Aortic smooth muscle cell (primary cell): ENCODE data around the gene GYPC. TPM values are rescaled to one million over a fixed set of nuclear protein-coding genes. Genes with fewer than 3 reads are reported as not detected.

ENCODE experiments used
- total RNA-seq: library from RNA; depleted of rRNA; stranded (reverse); fragments of >200 nt; gene quantifications from 2 replicates; pipeline ENCODE4 v1.2.3, GENCODE V29; 2014

The GYPC gene
- total RNA-seq, result 83.0 and 83.9 TPM in 2 replicates

GRCh38 chr2:126655500-126656430 lies at the start of gene GYPC:
GYPC (plus strand) TSS chr2:126656158; CDS start chr2:126656264, 106 bp downstream.

Other genes starting within 250 kb of the GYPC start
- not detected in 2 replicates for gene TEX51, start 242.7 kb downstream of the GYPC start, total RNA-seq